GM12878 (cell line): ENCODE results near the gene MBOAT2. TPM values are rescaled to one million over a fixed set of nuclear protein-coding genes. Genes with fewer than 3 reads are reported as not detected.

ENCODE experiments used
- ATAC-seq: fragments of 200-7000 bp; cut with Tn5 transposase; 3 replicates; pipeline ENCODE4 v1.9.1; 2020; ENCODE audit warnings: mild to moderate bottlenecking, moderate library complexity
- BruUV-seq: library from RNA; stranded (reverse); fragments of 400-500 nt; replicated peaks from 2 replicates; lab custom pipeline; 2021; lab: Mats Ljungman, UMichigan
- CTCF ChIA-PET: fragments of 300-600 bp; sonication (Branson Sonifier 250); formaldehyde crosslinking; extraction: SDS; loops from one replicate; lab custom pipeline; 2021; ENCODE audit warnings: inconsistent platforms; lab: Yijun Ruan, JAX
- POLR2A ChIA-PET: fragments of 350-600 bp; formaldehyde crosslinking; extraction: SDS; loops from one replicate; lab custom pipeline; 2021; ENCODE audit warnings: inconsistent platforms; lab: Charles Lee
- RAD21 ChIA-PET: fragments of 300-600 bp; sonication (Branson Sonifier 250); formaldehyde crosslinking; loops from one replicate; lab custom pipeline; 2023; ENCODE audit warnings: antibody characterized with exemption; ENCODE audit not compliant: unreplicated experiment; lab: Charles Lee
- SMC1A ChIA-PET: fragments of 300-600 bp; sonication (Branson Sonifier 250); formaldehyde crosslinking; loops from one replicate; lab custom pipeline; 2023; ENCODE audit not compliant: unreplicated experiment, uncharacterized antibody; lab: Charles Lee
- DNase-seq: peaks from one replicate; pipeline ENCODE4 v3.0.0-alpha.2; 2011; ENCODE audit warnings: low read depth, low spot score
- FAIRE-seq: peaks from 3 replicates; lab custom pipeline; 2011; peaks lifted over from hg19 to GRCh38; lab: Jason Lieb, UNC
- H2AFZ ChIP-seq: 2 replicates; pipeline ENCODE4 v1.6.0; 2011; ENCODE audit warnings: low read depth, low read length, control low read depth; ENCODE audit not compliant: control insufficient read depth
- H3K27ac ChIP-seq: 2 replicates; pipeline ENCODE4 v1.5.1; 2011; ENCODE audit warnings: control low read depth; ENCODE audit not compliant: control insufficient read depth, insufficient read depth
- H3K27me3 ChIP-seq, 2 experiments: replicated peaks in 1 of 2; 2 replicates each; pipeline versions ENCODE4 v1.6.0 to v1.6.1; 2011; ENCODE audit warnings: low read length in 1 of 2; ENCODE audit not compliant: control insufficient read depth in 2 of 2, insufficient read depth in 2 of 2
- H3K36me3 ChIP-seq, 2 experiments: 2 replicates each; pipeline ENCODE4 v1.5.1; 2011; ENCODE audit warnings: low read length in 1 of 2; ENCODE audit not compliant: control insufficient read depth in 2 of 2, insufficient read depth in 2 of 2
- H3K4me1 ChIP-seq: 2 replicates; pipeline ENCODE4 v1.6.1; 2011; ENCODE audit warnings: mild to moderate bottlenecking, low read length, moderate library complexity, mixed read lengths; ENCODE audit not compliant: control insufficient read depth, insufficient read depth
- H3K4me2 ChIP-seq: 2 replicates; pipeline ENCODE4 v1.6.0; 2011; ENCODE audit warnings: control low read depth; ENCODE audit not compliant: control insufficient read depth, insufficient read depth
- H3K4me3 ChIP-seq: fragments of 200-600 bp; sonication (generic); 2 replicates; pipeline ENCODE4 v1.5.1; 2016
- H3K79me2 ChIP-seq: 2 replicates; pipeline ENCODE4 v1.6.0; 2011; ENCODE audit warnings: low read length; ENCODE audit not compliant: control insufficient read depth, insufficient read depth
- H3K9ac ChIP-seq: 2 replicates; pipeline ENCODE4 v1.8.0; 2011; ENCODE audit warnings: low read length, control low read depth, mixed read lengths; ENCODE audit not compliant: control insufficient read depth, insufficient read depth
- H3K9me3 ChIP-seq: replicated peaks from 3 replicates; pipeline ENCODE4 v1.5.1; 2011; ENCODE audit warnings: mild to moderate bottlenecking, low read length; ENCODE audit not compliant: control insufficient read depth, insufficient read depth
- H4K20me1 ChIP-seq: 2 replicates; pipeline ENCODE4 v1.6.0; 2011; ENCODE audit not compliant: control insufficient read depth, insufficient read depth
- BCL3 ChIP-seq: IDR thresholded peaks from 2 replicates; pipeline ENCODE4 v1.6.1; 2011; ENCODE audit warnings: borderline replicate concordance, low read depth, mild to moderate bottlenecking, moderate library complexity, low read length; ENCODE audit not compliant: insufficient read depth, poor library complexity, severe bottlenecking
- CBX3 ChIP-seq: fragments of 200-600 bp; sonication (generic); IDR thresholded peaks from 2 replicates; pipeline ENCODE4 v1.6.1; 2016; ENCODE audit warnings: low read depth, borderline replicate concordance
- EED ChIP-seq: sonication (generic); IDR thresholded peaks from 2 replicates; pipeline ENCODE4 v1.6.1; 2016; ENCODE audit warnings: antibody characterized with exemption, low read depth
- EGR1 ChIP-seq, 2 experiments: IDR thresholded peaks; 1 replicate in 1 of 2; 2 replicates in 1 of 2; pipeline ENCODE4 v1.6.1; 2011 to 2012; ENCODE audit warnings: low read depth in 2 of 2, low read length in 2 of 2, borderline replicate concordance in 1 of 2, mild to moderate bottlenecking in 1 of 2, moderate library complexity in 1 of 2
- ESRRA ChIP-seq: IDR thresholded peaks from 2 replicates; pipeline ENCODE4 v1.6.1; 2012; ENCODE audit warnings: mild to moderate bottlenecking, low read length, improper control_type of control experiment
- IKZF2 ChIP-seq, 2 experiments: fragments of 450-650 bp; IDR thresholded peaks; 2 replicates each; pipeline ENCODE4 v1.6.1; 2017; ENCODE audit warnings: mild to moderate bottlenecking in 2 of 2, moderate library complexity in 2 of 2
- NBN ChIP-seq: fragments of 450-650 bp; IDR thresholded peaks from 2 replicates; pipeline ENCODE4 v1.6.1; 2016
- NFXL1 ChIP-seq: fragments of 450-650 bp; IDR thresholded peaks from 2 replicates; pipeline ENCODE4 v1.6.1; 2017; ENCODE audit warnings: antibody characterized with exemption, mild to moderate bottlenecking, borderline replicate concordance
- POLR2A ChIP-seq: IDR thresholded peaks from 2 replicates; pipeline ENCODE4 v1.6.1; 2011; ENCODE audit warnings: low read depth, mild to moderate bottlenecking, low read length
- POLR2AphosphoS2 ChIP-seq: IDR thresholded peaks from 2 replicates; pipeline ENCODE4 v1.6.1; 2011; ENCODE audit warnings: low read depth, mild to moderate bottlenecking, low read length, improper control_type of control experiment, moderate library complexity
- RBBP5 ChIP-seq: fragments of 200-600 bp; sonication (generic); conservative IDR thresholded peaks from 2 replicates; pipeline ENCODE4 v1.6.1; 2016
- RELB ChIP-seq: fragments of 450-650 bp; IDR thresholded peaks from 2 replicates; pipeline ENCODE4 v1.6.1; 2017; ENCODE audit warnings: low read depth, mild to moderate bottlenecking, moderate library complexity
- SIN3A ChIP-seq: IDR thresholded peaks from 2 replicates; pipeline ENCODE4 v1.6.1; 2012; ENCODE audit warnings: low read depth, low read length, improper control_type of control experiment
- SUZ12 ChIP-seq: fragments of 200-600 bp; sonication (generic); IDR thresholded peaks from one replicate; pipeline ENCODE4 v1.6.1; 2018; ENCODE audit warnings: antibody characterized with exemption, mild to moderate bottlenecking; ENCODE audit not compliant: unreplicated experiment
- WGBS: methylation state at CpG from one replicate; pipeline ENCODE4 v1.1.6; 2016; ENCODE audit warnings: low lambda C conversion rate; ENCODE audit not compliant: insufficient replicate concordance, insufficient coverage; ENCODE audit errors: missing lambda C conversion rate; 5-methylcytosine and 5-hydroxymethylcytosine counted together
- in situ Hi-C: fragments of 300-500 bp; cut with MboI; formaldehyde crosslinking; loops from 9 replicates; pipeline ENCODE4 v1.14.3; 2018; ENCODE audit warnings: mixed read lengths
- intact Hi-C: fragments of 100-400 bp; cut with micrococcal nuclease; formaldehyde crosslinking; loops from one replicate; pipeline ENCODE4 v1.14.2; 2022; ENCODE audit not compliant: unreplicated experiment
- polyA plus RNA-seq, 11 experiments: library from polyadenylated mRNA; depleted of rRNA in 4 of 11; unstranded in 6 of 11; stranded (reverse) in 5 of 11; fragments of >200 nt; fragmentation: Nextera tagmentation in 4 of 11; fragmentation: Illumina TruSeq in 1 of 11; extraction: Ambion mirVana in 4 of 11; extraction: Trizol in 1 of 11; gene quantifications; 1 replicate in 1 of 11; 2 replicates in 10 of 11; pipeline versions ENCODE4 v1.2.1 to v1.2.3, GENCODE V29; 2011 to 2016; ENCODE audit warnings: inconsistent platforms in 2 of 11, missing spikeins in 2 of 11, low read depth in 1 of 11
- total RNA-seq, 4 experiments: library from RNA; depleted of rRNA in 3 of 4; stranded (reverse); fragments of >200 nt in 3 of 4; fragmentation: Illumina TruSeq in 1 of 4; extraction: Trizol in 1 of 4; gene quantifications; 2 replicates each; pipeline versions ENCODE4 v1.2.1 to v1.2.3, GENCODE V29; 2013 to 2021

MBOAT2 gene
- total and polyA plus RNA-seq, 10 of the 15 experiments (the other 5 are each of a cell fraction or from before 2014, with no cell fraction given) = 0.08 to 40.6 (median 1.8) TPM

DNA sequence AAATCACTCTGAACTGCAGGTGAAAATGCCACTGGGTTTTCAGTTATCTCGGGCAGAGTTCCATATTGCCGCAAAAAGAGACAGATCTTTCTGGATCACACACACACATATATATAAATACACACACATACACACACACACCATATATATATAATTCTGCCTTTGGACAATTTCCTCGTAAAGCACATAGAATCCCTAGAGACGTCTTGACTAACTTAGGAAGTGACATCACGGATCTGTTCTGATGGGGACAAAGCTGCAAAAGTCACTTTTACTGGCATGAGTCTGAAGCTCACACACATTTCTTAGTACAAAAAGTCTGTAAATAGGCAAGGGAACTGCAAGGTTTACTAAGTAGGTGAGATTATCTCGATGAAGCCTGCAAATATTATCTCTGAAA is 28.6 kb upstream of the MBOAT2 start:
- in situ Hi-C loops = no loop called here
- H3K27ac ChIP-seq = no peak overlapping the region
- no peaks in the 10 kb centered on the region for H3K9me3 ChIP-seq
- 49% methylated on average over 6 of the region's 6 CpGs for WGBS
- H3K79me2 ChIP-seq = no peaks in the 10 kb centered on the region
- CTCF ChIA-PET = no interaction called here
- ATAC-seq (no peak), FAIRE-seq (no peak)
- no TSS peak for BruUV-seq
- no peak overlapping the region for H3K9ac ChIP-seq
- H3K4me3 ChIP-seq = no peak overlapping the region
- no peaks in the 10 kb centered on the region for H3K4me1 ChIP-seq
- intact Hi-C loops = no loop called here
- no peak overlapping the region for H3K4me2 ChIP-seq
- RAD21 ChIA-PET = no interaction called here
- H2AFZ ChIP-seq = no peak overlapping the region
- no peak for TF ChIP-seq ESRRA
- TF ChIP-seq RELB = no peak
- no peak for TF ChIP-seq SIN3A
- no peak for TF ChIP-seq NFXL1
- TF ChIP-seq CBX3 = no peak
- no peak for TF ChIP-seq EGR1 (IDR thresholded peaks at IDR 0.05; ENCODE audit: borderline replicate concordance in 1 of 2, low read depth in 2 of 2, low read length in 2 of 2)
- no peak for TF ChIP-seq RBBP5
- no peak for TF ChIP-seq IKZF2 (IDR thresholded peaks at IDR 0.05)
- no peak for TF ChIP-seq EED
- no peak for TF ChIP-seq POLR2AphosphoS2
- TF ChIP-seq POLR2A = no peak
- no peak for TF ChIP-seq BCL3
- no peak for TF ChIP-seq NBN
- no peak for TF ChIP-seq SUZ12
- TF ChIP-seq, all 136 proteins: peak for 0
- Histone ChIP-seq H3K36me3 (no peaks in the 10 kb centered on the region), H3K27me3 (no peaks in the 10 kb centered on the region), H4K20me1 (no peaks in the 10 kb centered on the region)
- ChIA-PET POLR2A (interaction anchor here (1.0 kb wide), 1 partner anchor 28 kb away, joined by 3 read pairs; no protein-coding TSS in a partner anchor), SMC1A (no interaction called here)
- DNase-seq = no peak
